ENCODE measurements around the gene FCER2. TPM values are rescaled to one million over a fixed set of nuclear protein-coding genes. Genes with fewer than 3 reads are reported as not detected.

The FCER2 gene
- total RNA-seq, 1 experiment from 2014 or later, result not detected

DNA sequence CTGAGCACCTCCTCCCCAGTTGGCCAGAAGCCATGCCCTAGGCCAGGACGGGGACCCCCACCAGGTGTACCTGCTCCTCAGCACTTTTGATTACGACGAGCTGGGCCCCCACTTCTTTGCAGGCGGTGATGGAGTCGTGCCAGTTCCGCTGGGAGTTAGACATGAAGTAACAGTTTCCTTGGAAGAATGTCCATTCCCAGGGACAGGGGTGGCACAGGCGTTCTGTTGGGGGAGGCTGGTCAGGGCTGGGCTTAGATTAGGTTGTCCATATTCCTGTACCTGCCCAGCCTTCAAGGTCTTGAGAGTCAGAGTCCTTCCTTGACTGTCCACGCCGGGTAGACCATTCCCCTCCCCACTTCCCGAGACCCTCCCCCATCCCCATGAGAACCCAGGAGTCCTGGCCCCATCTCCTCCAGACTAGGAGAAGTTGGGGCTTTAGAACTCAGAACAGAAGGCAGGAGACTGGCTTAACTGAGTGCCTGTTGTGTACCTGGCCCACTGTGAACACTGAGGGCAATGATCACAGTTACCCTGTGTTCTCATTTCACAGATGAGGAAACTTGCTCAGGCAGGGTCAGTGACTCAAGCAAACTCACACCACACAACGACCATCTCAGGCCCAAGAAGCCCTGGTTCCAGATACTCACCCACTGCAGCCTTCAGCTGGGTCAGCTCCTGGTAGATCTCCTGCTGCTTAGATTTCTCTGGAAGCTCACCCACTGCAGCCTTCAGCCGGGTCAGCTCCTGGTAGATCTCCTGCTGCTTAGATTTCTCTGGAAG lies 43.1 kb upstream of the FCER2 start:
- no peak overlapping the region for H4K8ac ChIP-seq (replicated peaks; ENCODE audit: insufficient read length, low read depth, low read length)
- Mint-ChIP-seq H3K4me1 (peaks cover 20 to 25% of the 10 kb centered on the region in 2 experiments), H3K4me3 (no peak overlapping the region), H3K27ac (no peak overlapping the region; a peak in 1 of 7 replicates), H3K9me3 (peaks cover 2 to 5% of the 10 kb centered on the region in 2 experiments; a peak in 4 of 5 replicates), H3K27me3 (ENCODE audit: low read depth) (peaks cover 37% of the 10 kb centered on the region), H3K36me3 (ENCODE audit: insufficient read depth in 1 of 3, low read depth in 3 of 3) (peaks cover 0 to 4% (median 0%) of the 10 kb centered on the region in 3 experiments; a peak in 4 of 7 replicates)
- H3K79me1 ChIP-seq (ENCODE audit: insufficient read depth, low read depth, low read length, poor library complexity, severe bottlenecking), result no peaks in the 10 kb centered on the region
- no peak overlapping the region for H4K5ac ChIP-seq (ENCODE audit: insufficient read length, low read depth, low read length)
- no peak overlapping the region for H4K91ac ChIP-seq (ENCODE audit: insufficient read length, low read depth, low read length)
- no peak overlapping the region for H2AK5ac ChIP-seq (ENCODE audit: insufficient read length, low read length)
- WGBS (ENCODE audit: extremely low coverage, insufficient read length, low lambda C conversion rate), result no CpG with 5 or more reads among the region's 12 CpGs
- no peak overlapping the region for H2BK20ac ChIP-seq (ENCODE audit: low read depth, low read length, poor library complexity, severe bottlenecking)
- no peak overlapping the region for H3K14ac ChIP-seq (ENCODE audit: insufficient read depth, low read length)
- H2BK15ac ChIP-seq (ENCODE audit: low read depth, low read length), result no peak overlapping the region
- H3K79me2 ChIP-seq (ENCODE audit: insufficient read depth, low read length), result no peaks in the 10 kb centered on the region
- H3T11ph ChIP-seq (ENCODE audit: low read length), result no peak overlapping the region
- H3K18ac ChIP-seq (ENCODE audit: insufficient read length, low read depth, low read length), result no peak overlapping the region
- DNase-seq, result no peak
- H2BK120ac ChIP-seq (ENCODE audit: low read depth, low read length, poor library complexity, severe bottlenecking), result no peak overlapping the region
- no peak overlapping the region for H3K27ac ChIP-seq (ENCODE audit: insufficient read length, low read depth, low read length)
- TF ChIP-seq, protein P1, sequence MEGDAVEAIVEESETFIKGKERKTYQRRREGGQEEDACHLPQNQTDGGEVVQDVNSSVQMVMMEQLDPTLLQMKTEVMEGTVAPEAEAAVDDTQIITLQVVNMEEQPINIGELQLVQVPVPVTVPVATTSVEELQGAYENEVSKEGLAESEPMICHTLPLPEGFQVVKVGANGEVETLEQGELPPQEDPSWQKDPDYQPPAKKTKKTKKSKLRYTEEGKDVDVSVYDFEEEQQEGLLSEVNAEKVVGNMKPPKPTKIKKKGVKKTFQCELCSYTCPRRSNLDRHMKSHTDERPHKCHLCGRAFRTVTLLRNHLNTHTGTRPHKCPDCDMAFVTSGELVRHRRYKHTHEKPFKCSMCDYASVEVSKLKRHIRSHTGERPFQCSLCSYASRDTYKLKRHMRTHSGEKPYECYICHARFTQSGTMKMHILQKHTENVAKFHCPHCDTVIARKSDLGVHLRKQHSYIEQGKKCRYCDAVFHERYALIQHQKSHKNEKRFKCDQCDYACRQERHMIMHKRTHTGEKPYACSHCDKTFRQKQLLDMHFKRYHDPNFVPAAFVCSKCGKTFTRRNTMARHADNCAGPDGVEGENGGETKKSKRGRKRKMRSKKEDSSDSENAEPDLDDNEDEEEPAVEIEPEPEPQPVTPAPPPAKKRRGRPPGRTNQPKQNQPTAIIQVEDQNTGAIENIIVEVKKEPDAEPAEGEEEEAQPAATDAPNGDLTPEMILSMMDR (conservative IDR thresholded peaks at IDR 0.05), result no peak
- H3K9ac ChIP-seq (ENCODE audit: extremely low read depth, insufficient read length, low read length), result no peak overlapping the region
- H3K4ac ChIP-seq (ENCODE audit: low read depth, low read length), result no peak overlapping the region
- H3K23me2 ChIP-seq (ENCODE audit: insufficient read length, low read depth, low read length, poor library complexity, severe bottlenecking), result no peaks in the 10 kb centered on the region
- no peak overlapping the region for H2BK12ac ChIP-seq (ENCODE audit: insufficient read length, low read depth, low read length)
- no peak overlapping the region for H3K4me2 ChIP-seq (ENCODE audit: insufficient read depth, insufficient read length, low read length)
- no peak overlapping the region for H2AFZ ChIP-seq (ENCODE audit: low read length)
- H2BK5ac ChIP-seq (ENCODE audit: insufficient read length, low read length), result no peak overlapping the region
- H4K20me1 ChIP-seq (ENCODE audit: control insufficient read depth, insufficient read depth, insufficient read length), result no peaks in the 10 kb centered on the region
- no peak overlapping the region for H3K56ac ChIP-seq (ENCODE audit: insufficient read length, low read depth, low read length)
- H3K27me3 ChIP-seq (ENCODE audit: insufficient read depth, low read length), result no peaks in the 10 kb centered on the region
- H3K23ac ChIP-seq (ENCODE audit: insufficient read length, low read depth, low read length), result no peak overlapping the region
- peaks cover 9% of the 10 kb centered on the region; the same call in 1 of the 2 replicates for H3K4me1 ChIP-seq (ENCODE audit: insufficient read depth, low read length)
- no peaks in the 10 kb centered on the region for H3K9me3 ChIP-seq (ENCODE audit: control insufficient read depth, low read depth, low read length)
